ENCODE data around the gene MEGF10. TPM values are rescaled to one million over a fixed set of nuclear protein-coding genes. Genes with fewer than 3 reads are reported as not detected.

MEGF10 gene
- total and polyA plus RNA-seq, 4 experiments from 2014 or later: not detected

GRCh38 chr5:127355337-127355736 lies 64.7 kb downstream of the MEGF10 start:
- intact Hi-C loops (cut with micrococcal nuclease): no loop called here
- no peak overlapping the region for H3K27ac Mint-ChIP-seq
- ChIA-PET POLR2A (ENCODE audit: partially characterized antibody) (no interaction called here), CTCF (ENCODE audit: partially characterized antibody) (no interaction called here)
- no peaks in the 10 kb centered on the region for H3K4me1 Mint-ChIP-seq
- Histone ChIP-seq H3K4me3 (ENCODE audit: low read length in 2 of 2) (no peak overlapping the region), H3K9me3 (ENCODE audit: control insufficient read depth in 1 of 2, low read length in 2 of 2) (no peaks in the 10 kb centered on the region), H3K36me3 (ENCODE audit: insufficient read depth, low read length) (no peaks in the 10 kb centered on the region), H3K27ac (ENCODE audit: low read depth, low read length) (no peak overlapping the region), H3K27me3 (ENCODE audit: insufficient read depth, low read length) (no peaks in the 10 kb centered on the region), H3K4me1 (ENCODE audit: insufficient read depth, low read length) (no peaks in the 10 kb centered on the region)
- H3K36me3 Mint-ChIP-seq: no peaks in the 10 kb centered on the region
- H3K9me3 Mint-ChIP-seq: peaks cover 0 to 1% (median 0%) of the 10 kb centered on the region in 8 donors
- H3K4me3 Mint-ChIP-seq: no peak overlapping the region
- no peak for DNase-seq
- H3K27me3 Mint-ChIP-seq: peaks cover 5 to 9% of the 10 kb centered on the region in 2 donors

GRCh38 chr5:127358284-127358683 lies 67.7 kb downstream of the MEGF10 start:
- no peaks in the 10 kb centered on the region for H3K9me3 ChIP-seq (ENCODE audit: control insufficient read depth in 1 of 2, low read length in 2 of 2)
- H3K4me1 Mint-ChIP-seq: no peaks in the 10 kb centered on the region
- no peaks in the 10 kb centered on the region for H3K4me1 ChIP-seq (ENCODE audit: insufficient read depth, low read length)
- ChIA-PET CTCF (ENCODE audit: partially characterized antibody) (no interaction called here), POLR2A (ENCODE audit: partially characterized antibody) (no interaction called here)
- no peaks in the 10 kb centered on the region for H3K36me3 Mint-ChIP-seq
- H3K4me3 ChIP-seq (ENCODE audit: low read length in 2 of 2): no peak overlapping the region
- peaks cover 0 to 1% (median 0%) of the 10 kb centered on the region in 8 donors for H3K9me3 Mint-ChIP-seq
- peaks cover 5% of the 10 kb centered on the region in 2 donors for H3K27me3 Mint-ChIP-seq
- H3K27ac Mint-ChIP-seq: no peak overlapping the region
- intact Hi-C loops (cut with micrococcal nuclease): no loop called here
- H3K4me3 Mint-ChIP-seq: no peak overlapping the region
- H3K27ac ChIP-seq (ENCODE audit: low read depth, low read length): no peak overlapping the region
- H3K27me3 ChIP-seq (ENCODE audit: insufficient read depth, low read length): no peaks in the 10 kb centered on the region
- DNase-seq: no peak
- H3K36me3 ChIP-seq (ENCODE audit: insufficient read depth, low read length): no peaks in the 10 kb centered on the region

- Histone ChIP-seq H3K27me3 (ENCODE audit: insufficient read depth, low read length) (no peaks in the 10 kb centered on the region), H3K9me3 (ENCODE audit: control insufficient read depth in 1 of 2, low read length in 2 of 2) (no peaks in the 10 kb centered on the region), H3K4me1 (ENCODE audit: insufficient read depth, low read length) (no peaks in the 10 kb centered on the region), H3K4me3 (ENCODE audit: low read length in 2 of 2) (no peak overlapping the region), H3K27ac (ENCODE audit: low read depth, low read length) (no peak overlapping the region), H3K36me3 (ENCODE audit: insufficient read depth, low read length) (no peaks in the 10 kb centered on the region)
- Mint-ChIP-seq H3K4me3 (no peak overlapping the region), H3K27me3 (peaks cover 5 to 6% of the 10 kb centered on the region in 2 donors), H3K36me3 (no peaks in the 10 kb centered on the region), H3K9me3 (peaks cover 0 to 1% (median 0%) of the 10 kb centered on the region in 8 donors), H3K27ac (no peak overlapping the region), H3K4me1 (no peaks in the 10 kb centered on the region)
- CTCF ChIA-PET (ENCODE audit: partially characterized antibody): no interaction called here
- DNase-seq: no peak
- POLR2A ChIA-PET (ENCODE audit: partially characterized antibody): no interaction called here
- intact Hi-C loops (cut with micrococcal nuclease): no loop called here
Measured at GRCh38 chr5:127358740-127359139, 68.1 kb downstream of the MEGF10 start.

- CTCF ChIA-PET (ENCODE audit: partially characterized antibody): interaction anchor here (1.1 kb wide), 1 partner anchor 11 kb away, joined by 3 read pairs; no protein-coding TSS in a partner anchor
- H3K9me3 Mint-ChIP-seq: peaks cover 0 to 1% (median 0%) of the 10 kb centered on the region in 8 donors
- H3K27me3 Mint-ChIP-seq: peaks cover 9 to 11% of the 10 kb centered on the region in 2 donors
- H3K27ac ChIP-seq (ENCODE audit: low read depth, low read length): no peak overlapping the region
- intact Hi-C loops (cut with micrococcal nuclease): no loop called here
- POLR2A ChIA-PET (ENCODE audit: partially characterized antibody): no interaction called here
- no peaks in the 10 kb centered on the region for H3K36me3 Mint-ChIP-seq
- H3K4me1 Mint-ChIP-seq: no peaks in the 10 kb centered on the region
- H3K27ac Mint-ChIP-seq: no peak overlapping the region
- DNase-seq: no peak
- H3K36me3 ChIP-seq (ENCODE audit: insufficient read depth, low read length): no peaks in the 10 kb centered on the region
- H3K4me1 ChIP-seq (ENCODE audit: insufficient read depth, low read length): no peaks in the 10 kb centered on the region
- no peaks in the 10 kb centered on the region for H3K27me3 ChIP-seq (ENCODE audit: insufficient read depth, low read length)
- H3K4me3 Mint-ChIP-seq: no peak overlapping the region
- no peaks in the 10 kb centered on the region for H3K9me3 ChIP-seq (ENCODE audit: control insufficient read depth in 1 of 2, low read length in 2 of 2)
- H3K4me3 ChIP-seq (ENCODE audit: low read length in 2 of 2): no peak overlapping the region
Measured at GRCh38 chr5:127359502-127359901, 68.9 kb downstream of the MEGF10 start.

- Histone ChIP-seq H3K4me1 (ENCODE audit: insufficient read depth, low read length) (no peaks in the 10 kb centered on the region), H3K4me3 (ENCODE audit: low read length in 2 of 2) (no peak overlapping the region), H3K27me3 (ENCODE audit: insufficient read depth, low read length) (no peaks in the 10 kb centered on the region), H3K9me3 (ENCODE audit: control insufficient read depth in 1 of 2, low read length in 2 of 2) (no peaks in the 10 kb centered on the region), H3K36me3 (ENCODE audit: insufficient read depth, low read length) (no peaks in the 10 kb centered on the region), H3K27ac (ENCODE audit: low read depth, low read length) (no peak overlapping the region)
- intact Hi-C loops (cut with micrococcal nuclease): no loop called here
- Mint-ChIP-seq H3K4me3 (no peak overlapping the region), H3K27ac (no peak overlapping the region), H3K9me3 (peaks cover 0 to 3% (median 0%) of the 10 kb centered on the region in 8 donors), H3K36me3 (no peaks in the 10 kb centered on the region), H3K4me1 (no peaks in the 10 kb centered on the region), H3K27me3 (peaks cover 6 to 13% of the 10 kb centered on the region in 2 donors)
- CTCF ChIA-PET (ENCODE audit: partially characterized antibody): no interaction called here
- DNase-seq: no peak
- POLR2A ChIA-PET (ENCODE audit: partially characterized antibody): interaction anchor here (0.6 kb wide), 1 partner anchor 679 kb away, joined by 3 read pairs; no protein-coding TSS in a partner anchor
Measured at GRCh38 chr5:127363403-127363802, 72.8 kb downstream of the MEGF10 start.

GRCh38 chr5:127367029-127367428 lies 76.4 kb downstream of the MEGF10 start:
- H3K4me3 Mint-ChIP-seq: no peak overlapping the region
- Histone ChIP-seq H3K4me3 (ENCODE audit: low read length in 2 of 2) (no peak overlapping the region), H3K27ac (ENCODE audit: low read depth, low read length) (no peak overlapping the region), H3K4me1 (ENCODE audit: insufficient read depth, low read length) (no peaks in the 10 kb centered on the region), H3K9me3 (ENCODE audit: control insufficient read depth in 1 of 2, low read length in 2 of 2) (no peaks in the 10 kb centered on the region), H3K27me3 (ENCODE audit: insufficient read depth, low read length) (no peaks in the 10 kb centered on the region), H3K36me3 (ENCODE audit: insufficient read depth, low read length) (no peaks in the 10 kb centered on the region)
- no peaks in the 10 kb centered on the region for H3K4me1 Mint-ChIP-seq
- intact Hi-C loops (cut with micrococcal nuclease): no loop called here
- ChIA-PET POLR2A (ENCODE audit: partially characterized antibody) (no interaction called here), CTCF (ENCODE audit: partially characterized antibody) (no interaction called here)
- H3K9me3 Mint-ChIP-seq: peaks cover 0 to 3% (median 0%) of the 10 kb centered on the region in 8 donors
- no peak for DNase-seq
- peaks cover 8 to 14% of the 10 kb centered on the region in 2 donors for H3K27me3 Mint-ChIP-seq
- no peak overlapping the region for H3K27ac Mint-ChIP-seq
- no peaks in the 10 kb centered on the region for H3K36me3 Mint-ChIP-seq

GRCh38 chr5:127367946-127368465 lies 77.4 kb downstream of the MEGF10 start:
- ChIA-PET CTCF (ENCODE audit: partially characterized antibody) (interaction anchor here (0.6 kb wide), 1 partner anchor 1560 kb away, joined by 3 read pairs; no protein-coding TSS in a partner anchor), POLR2A (ENCODE audit: partially characterized antibody) (no interaction called here)
- Mint-ChIP-seq H3K9me3 (peaks cover 0 to 3% (median 0%) of the 10 kb centered on the region in 8 donors), H3K36me3 (no peaks in the 10 kb centered on the region), H3K4me3 (no peak overlapping the region), H3K27ac (no peak overlapping the region), H3K27me3 (peaks cover 8 to 14% of the 10 kb centered on the region in 2 donors), H3K4me1 (no peaks in the 10 kb centered on the region)
- Histone ChIP-seq H3K27ac (ENCODE audit: low read depth, low read length) (no peak overlapping the region), H3K9me3 (ENCODE audit: control insufficient read depth in 1 of 2, low read length in 2 of 2) (no peaks in the 10 kb centered on the region), H3K4me3 (ENCODE audit: low read length in 2 of 2) (no peak overlapping the region), H3K4me1 (ENCODE audit: insufficient read depth, low read length) (no peaks in the 10 kb centered on the region), H3K27me3 (ENCODE audit: insufficient read depth, low read length) (no peaks in the 10 kb centered on the region), H3K36me3 (ENCODE audit: insufficient read depth, low read length) (no peaks in the 10 kb centered on the region)
- intact Hi-C loops (cut with micrococcal nuclease): no loop called here
- no peak for DNase-seq
